GM21717 (cell line): ENCODE measurements around the gene A2ML1.
"Not testable (repeated sequence)": the region's sequence is repeated elsewhere in the genome, so short reads cannot be mapped to it uniquely, and the experiment has no call there.

Experiments
- ATAC-seq: cut with Tn5 transposase; IDR thresholded peaks from one replicate; pipeline ENCODE4 v1.9.1; 2021; ENCODE audit warnings: mild to moderate bottlenecking, moderate library complexity; ENCODE audit not compliant: unreplicated experiment

Gene A2ML1

GRCh38 chr12:8822298-8822697, at the start of gene A2ML1:
TSS of gene A2ML1 (plus strand) at chr12:8822621. CDS start at chr12:8822652, 31 bp downstream.
- no peak for ATAC-seq

- no peak for ATAC-seq
Observed at GRCh38 chr12:8773461-8773860, 49.0 kb upstream of the A2ML1 start.

- no peak for ATAC-seq
Observed at GRCh38 chr12:8779281-8779680, 43.1 kb upstream of the A2ML1 start.

- ATAC-seq = no peak
Observed at GRCh38 chr12:8779862-8780261, 42.6 kb upstream of the A2ML1 start.

- no peak for ATAC-seq
Observed at GRCh38 chr12:8780389-8780788, 42.0 kb upstream of the A2ML1 start.

GRCh38 chr12:8781381-8782127, 40.9 kb upstream of the A2ML1 start:
- ATAC-seq = no peak

GRCh38 chr12:8784290-8784888, 38.0 kb upstream of the A2ML1 start:
- ATAC-seq = no peak

- ATAC-seq = no peak
Observed at GRCh38 chr12:8785499-8785898, 36.9 kb upstream of the A2ML1 start.

- ATAC-seq = not testable (repeated sequence)
Observed at GRCh38 chr12:8787206-8787605, 35.2 kb upstream of the A2ML1 start.

GRCh38 chr12:8788706-8789105, 33.7 kb upstream of the A2ML1 start:
- ATAC-seq = not testable (repeated sequence)

- not testable (repeated sequence) for ATAC-seq
Observed at GRCh38 chr12:8789341-8790013, 32.9 kb upstream of the A2ML1 start.

GRCh38 chr12:8793226-8793625, 29.2 kb upstream of the A2ML1 start:
- ATAC-seq = not testable (repeated sequence)

- ATAC-seq = not testable (repeated sequence)
Observed at GRCh38 chr12:8794611-8795010, 27.8 kb upstream of the A2ML1 start.

- no peak for ATAC-seq
Observed at GRCh38 chr12:8796831-8797626, 25.4 kb upstream of the A2ML1 start.

GRCh38 chr12:8801213-8801612, 21.2 kb upstream of the A2ML1 start:
- ATAC-seq = not testable (repeated sequence)

- ATAC-seq = not testable (repeated sequence)
Observed at GRCh38 chr12:8804833-8805232, 17.6 kb upstream of the A2ML1 start.

- not testable (repeated sequence) for ATAC-seq
Observed at GRCh38 chr12:8805487-8805886, 16.9 kb upstream of the A2ML1 start.

GRCh38 chr12:8807084-8807483, 15.3 kb upstream of the A2ML1 start:
- ATAC-seq = not testable (repeated sequence)

- ATAC-seq = not testable (repeated sequence)
Observed at GRCh38 chr12:8810112-8810511, 12.3 kb upstream of the A2ML1 start.

- ATAC-seq = no peak
Observed at GRCh38 chr12:8813572-8814357, 8.7 kb upstream of the A2ML1 start.
